SK-N-SH treated with all-trans-retinoic acid at 6 μM for 48 hours (cell line): Measurements from ENCODE around the gene EMC8.

ENCODE experiments used
- ATAC-seq: fragments of 200-7000 bp; cut with Tn5 transposase; 3 replicates; pipeline ENCODE4 v1.9.1; 2020; ENCODE audit warnings: mild to moderate bottlenecking, moderate library complexity
- ARNTL ChIP-seq: fragments of 450-650 bp; formaldehyde crosslinking; IDR thresholded peaks from 2 replicates; pipeline ENCODE4 v1.5.0; 2020; ENCODE audit warnings: low read depth, mild to moderate bottlenecking, moderate library complexity, borderline replicate concordance
- BACH2 ChIP-seq: fragments of 250-450 bp; sonication (Bioruptor Pico); IDR thresholded peaks from 2 replicates; pipeline ENCODE4 v1.9.0; 2021; ENCODE audit warnings: mild to moderate bottlenecking, borderline replicate concordance
- ESRRG ChIP-seq: fragments of 250-450 bp; sonication (Bioruptor Pico); IDR thresholded peaks from 2 replicates; pipeline ENCODE4 v1.6.1; 2021; ENCODE audit warnings: mild to moderate bottlenecking
- GLIS3 ChIP-seq: fragments of 250-450 bp; sonication (Bioruptor Pico); IDR thresholded peaks from 2 replicates; pipeline ENCODE4 v1.5.0; 2020; ENCODE audit warnings: mild to moderate bottlenecking, moderate library complexity
- ISL1 ChIP-seq: fragments of 250-450 bp; sonication (Bioruptor Pico); IDR thresholded peaks from 2 replicates; pipeline ENCODE4 v2.1.2; 2022; ENCODE audit warnings: mild to moderate bottlenecking, moderate library complexity
- OSR1 ChIP-seq: fragments of 250-450 bp; sonication (Bioruptor Pico); IDR thresholded peaks from 2 replicates; pipeline ENCODE4 v1.8.0; 2022; ENCODE audit warnings: moderate library complexity, mild to moderate bottlenecking, inconsistent platforms
- PPARA ChIP-seq: fragments of 250-450 bp; sonication (Bioruptor Pico); IDR thresholded peaks from 2 replicates; pipeline ENCODE4 v1.5.0; 2020; ENCODE audit warnings: mild to moderate bottlenecking, borderline replicate concordance
- RARB ChIP-seq: fragments of 250-450 bp; sonication (Bioruptor Pico); IDR thresholded peaks from 2 replicates; pipeline ENCODE4 v1.8.0; 2021; ENCODE audit warnings: mild to moderate bottlenecking, moderate library complexity
- SNAI2 ChIP-seq: fragments of 250-450 bp; sonication (Bioruptor Pico); IDR thresholded peaks from 2 replicates; pipeline ENCODE4 v1.5.0; 2020; ENCODE audit warnings: mild to moderate bottlenecking, moderate library complexity
- TCF4 ChIP-seq: fragments of 250-450 bp; sonication (Bioruptor Pico); IDR thresholded peaks from 2 replicates; pipeline ENCODE4 v1.8.0; 2021; ENCODE audit warnings: mild to moderate bottlenecking, moderate library complexity, borderline replicate concordance
- TOX ChIP-seq: fragments of 250-450 bp; sonication (Bioruptor Pico); IDR thresholded peaks from 2 replicates; pipeline ENCODE4 v1.8.0; 2021; ENCODE audit warnings: mild to moderate bottlenecking, moderate library complexity, borderline replicate concordance
- ZC3H10 ChIP-seq: fragments of 250-450 bp; sonication (Bioruptor Pico); IDR thresholded peaks from 2 replicates; pipeline ENCODE4 v1.5.1; 2021; ENCODE audit warnings: mild to moderate bottlenecking, moderate library complexity
- ZFP3 ChIP-seq: fragments of 250-450 bp; sonication (Bioruptor Pico); IDR thresholded peaks from 2 replicates; pipeline ENCODE4 v1.5.0; 2020; ENCODE audit warnings: mild to moderate bottlenecking, moderate library complexity
- ZFP30 ChIP-seq: fragments of 450-650 bp; formaldehyde crosslinking; IDR thresholded peaks from 2 replicates; pipeline ENCODE4 v1.5.0; 2022; ENCODE audit warnings: mild to moderate bottlenecking, moderate library complexity
- ZNF565 ChIP-seq: fragments of 450-650 bp; formaldehyde crosslinking; conservative IDR thresholded peaks from 2 replicates; pipeline ENCODE4 v1.5.0; 2020; ENCODE audit warnings: low read depth, mild to moderate bottlenecking, moderate library complexity
- ZNF70 ChIP-seq: fragments of 450-650 bp; formaldehyde crosslinking; IDR thresholded peaks from 2 replicates; pipeline ENCODE4 v1.5.0; 2020; ENCODE audit warnings: mild to moderate bottlenecking, moderate library complexity
- ZNF8 ChIP-seq: fragments of 450-650 bp; formaldehyde crosslinking; IDR thresholded peaks from 2 replicates; pipeline ENCODE4 v1.5.0; 2020; ENCODE audit warnings: mild to moderate bottlenecking, moderate library complexity
- TF ChIP-seq, protein P1 (sequence below): fragments of 250-450 bp; sonication (Bioruptor Pico); IDR thresholded peaks from 2 replicates; pipeline ENCODE4 v1.5.1; 2020; ENCODE audit warnings: low read depth, mild to moderate bottlenecking, moderate library complexity
- TF ChIP-seq, protein P2 (sequence below): fragments of 250-450 bp; sonication (Bioruptor Pico); IDR thresholded peaks from 2 replicates; pipeline ENCODE4 v1.5.0; 2020; ENCODE audit warnings: mild to moderate bottlenecking, moderate library complexity
- TF ChIP-seq, protein P3 (sequence below): fragments of 250-450 bp; sonication (Bioruptor Pico); IDR thresholded peaks from 2 replicates; pipeline ENCODE4 v1.8.0; 2021; ENCODE audit warnings: low read depth, mild to moderate bottlenecking, moderate library complexity, borderline replicate concordance
- TF ChIP-seq, protein P4 (sequence below): fragments of 250-450 bp; sonication (Bioruptor Pico); IDR thresholded peaks from 2 replicates; pipeline ENCODE4 v1.8.0; 2020; ENCODE audit warnings: mild to moderate bottlenecking, moderate library complexity, borderline replicate concordance

Gene EMC8

DNA sequence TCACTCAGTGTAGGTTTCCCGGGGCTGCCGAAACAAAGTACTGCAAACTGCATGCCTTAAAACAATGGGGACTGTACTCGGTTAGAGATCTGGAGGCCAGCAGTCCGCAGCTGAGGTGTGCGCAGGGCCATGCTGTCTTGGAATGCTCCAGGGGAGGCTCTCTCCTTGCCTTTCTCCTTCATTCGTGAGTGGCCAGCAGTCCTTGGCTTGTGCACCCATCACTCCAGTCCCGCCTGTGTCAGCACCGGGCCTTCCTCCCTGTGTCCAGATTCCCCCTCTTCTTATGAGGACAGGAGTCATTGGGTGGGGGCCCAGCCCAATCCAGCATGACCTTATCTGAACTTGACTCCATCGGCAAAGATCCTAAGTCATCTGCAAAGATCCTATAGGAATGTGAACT lies 43.5 kb upstream of the EMC8 start:
- no peak for ATAC-seq
- TF ChIP-seq ZFP30 (CRISPR knock-in tag), result no peak
- TF ChIP-seq ISL1 (CRISPR knock-in tag), result no peak
- TF ChIP-seq SNAI2, result no peak
- TF ChIP-seq BACH2 (CRISPR knock-in tag), result no peak
- no peak for TF ChIP-seq OSR1 (CRISPR knock-in tag)
- no peak for TF ChIP-seq ZFP3
- no peak for TF ChIP-seq ESRRG (CRISPR knock-in tag)

DNA sequence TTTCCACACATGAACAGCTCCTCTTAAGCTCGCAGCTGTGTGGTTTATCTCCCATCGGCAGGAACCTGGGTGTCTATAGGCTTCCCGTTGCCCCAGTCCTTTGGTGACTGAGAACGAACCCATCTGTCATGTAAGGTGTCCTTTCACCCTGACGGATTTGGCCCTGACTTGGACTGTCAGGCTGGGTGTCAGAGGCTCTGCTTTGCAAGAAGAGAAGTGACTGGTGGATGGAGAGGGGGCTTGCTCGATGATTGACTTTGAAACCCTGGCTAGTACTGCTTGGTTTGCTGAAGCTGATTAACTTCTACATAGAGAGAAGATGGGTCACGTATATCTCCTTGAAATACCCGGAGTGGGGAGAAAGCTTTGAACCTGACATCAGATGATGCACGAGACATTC lies 43.1 kb upstream of the EMC8 start:
- no peak for ATAC-seq
- no peak for TF ChIP-seq TCF4
- TF ChIP-seq, protein P1, sequence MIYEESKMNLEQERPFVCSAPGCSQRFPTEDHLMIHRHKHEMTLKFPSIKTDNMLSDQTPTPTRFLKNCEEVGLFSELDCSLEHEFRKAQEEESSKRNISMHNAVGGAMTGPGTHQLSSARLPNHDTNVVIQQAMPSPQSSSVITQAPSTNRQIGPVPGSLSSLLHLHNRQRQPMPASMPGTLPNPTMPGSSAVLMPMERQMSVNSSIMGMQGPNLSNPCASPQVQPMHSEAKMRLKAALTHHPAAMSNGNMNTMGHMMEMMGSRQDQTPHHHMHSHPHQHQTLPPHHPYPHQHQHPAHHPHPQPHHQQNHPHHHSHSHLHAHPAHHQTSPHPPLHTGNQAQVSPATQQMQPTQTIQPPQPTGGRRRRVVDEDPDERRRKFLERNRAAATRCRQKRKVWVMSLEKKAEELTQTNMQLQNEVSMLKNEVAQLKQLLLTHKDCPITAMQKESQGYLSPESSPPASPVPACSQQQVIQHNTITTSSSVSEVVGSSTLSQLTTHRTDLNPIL, result no peak
- no peak for TF ChIP-seq GLIS3 (CRISPR knock-in tag)
- TF ChIP-seq BACH2 (CRISPR knock-in tag), result no peak
- TF ChIP-seq ZNF565 (CRISPR knock-in tag), result no peak

DNA sequence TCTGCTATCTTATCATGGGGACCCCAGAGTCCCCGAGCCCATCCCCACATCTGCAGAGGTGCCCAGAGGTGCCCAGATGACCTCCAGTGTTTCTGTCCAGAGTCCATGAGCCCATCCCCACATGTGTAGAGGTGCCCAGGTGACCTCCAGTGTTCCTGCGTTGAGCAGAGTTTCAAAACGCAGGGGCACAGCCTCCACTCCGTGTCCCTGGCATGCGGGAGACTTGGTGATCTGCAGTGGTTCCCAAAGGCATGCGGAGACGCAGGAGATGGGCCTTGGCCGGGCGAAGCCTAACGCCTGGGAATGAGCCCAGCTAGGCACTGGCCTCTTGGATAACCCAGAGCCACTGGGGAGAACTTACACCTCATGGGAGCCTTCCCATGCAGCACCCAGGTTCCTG lies 41.5 kb upstream of the EMC8 start:
- ATAC-seq, result no peak
- TF ChIP-seq ZNF565 (CRISPR knock-in tag) (no peak), ZFP30 (CRISPR knock-in tag) (no peak), RARB (CRISPR knock-in tag) (no peak), ZNF70 (CRISPR knock-in tag) (no peak), ESRRG (CRISPR knock-in tag) (no peak)
- TF ChIP-seq, all 23 proteins: peak for 0

DNA sequence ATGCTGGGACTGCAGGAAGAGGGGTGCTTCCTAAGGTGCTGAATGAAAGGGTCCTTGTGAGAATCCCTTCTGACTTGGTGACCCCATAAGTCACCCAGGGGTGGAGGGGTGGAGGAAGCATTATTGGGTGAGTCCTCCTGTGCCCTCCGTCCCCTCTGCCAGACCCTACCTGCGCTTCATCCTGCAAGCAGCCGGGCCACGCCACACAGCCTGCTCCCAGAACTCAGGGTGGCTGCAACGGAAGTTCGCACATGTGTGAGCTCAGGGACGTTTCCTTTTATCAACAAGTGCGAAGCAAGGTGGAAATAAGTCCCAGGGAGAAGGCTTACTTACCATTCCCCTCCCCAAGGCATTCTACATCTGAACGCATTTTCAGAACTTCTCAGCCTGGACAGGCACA lies 41.1 kb upstream of the EMC8 start:
- TF ChIP-seq SNAI2 (no peak), GLIS3 (CRISPR knock-in tag) (no peak), TCF4 (no peak), TOX (CRISPR knock-in tag) (no peak), RARB (CRISPR knock-in tag) (no peak), ZNF70 (CRISPR knock-in tag) (no peak), OSR1 (CRISPR knock-in tag) (no peak)
- TF ChIP-seq, protein P2, sequence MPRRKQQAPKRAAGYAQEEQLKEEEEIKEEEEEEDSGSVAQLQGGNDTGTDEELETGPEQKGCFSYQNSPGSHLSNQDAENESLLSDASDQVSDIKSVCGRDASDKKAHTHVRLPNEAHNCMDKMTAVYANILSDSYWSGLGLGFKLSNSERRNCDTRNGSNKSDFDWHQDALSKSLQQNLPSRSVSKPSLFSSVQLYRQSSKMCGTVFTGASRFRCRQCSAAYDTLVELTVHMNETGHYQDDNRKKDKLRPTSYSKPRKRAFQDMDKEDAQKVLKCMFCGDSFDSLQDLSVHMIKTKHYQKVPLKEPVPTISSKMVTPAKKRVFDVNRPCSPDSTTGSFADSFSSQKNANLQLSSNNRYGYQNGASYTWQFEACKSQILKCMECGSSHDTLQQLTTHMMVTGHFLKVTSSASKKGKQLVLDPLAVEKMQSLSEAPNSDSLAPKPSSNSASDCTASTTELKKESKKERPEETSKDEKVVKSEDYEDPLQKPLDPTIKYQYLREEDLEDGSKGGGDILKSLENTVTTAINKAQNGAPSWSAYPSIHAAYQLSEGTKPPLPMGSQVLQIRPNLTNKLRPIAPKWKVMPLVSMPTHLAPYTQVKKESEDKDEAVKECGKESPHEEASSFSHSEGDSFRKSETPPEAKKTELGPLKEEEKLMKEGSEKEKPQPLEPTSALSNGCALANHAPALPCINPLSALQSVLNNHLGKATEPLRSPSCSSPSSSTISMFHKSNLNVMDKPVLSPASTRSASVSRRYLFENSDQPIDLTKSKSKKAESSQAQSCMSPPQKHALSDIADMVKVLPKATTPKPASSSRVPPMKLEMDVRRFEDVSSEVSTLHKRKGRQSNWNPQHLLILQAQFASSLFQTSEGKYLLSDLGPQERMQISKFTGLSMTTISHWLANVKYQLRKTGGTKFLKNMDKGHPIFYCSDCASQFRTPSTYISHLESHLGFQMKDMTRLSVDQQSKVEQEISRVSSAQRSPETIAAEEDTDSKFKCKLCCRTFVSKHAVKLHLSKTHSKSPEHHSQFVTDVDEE (CRISPR knock-in tag), result no peak
- ATAC-seq, result no peak

DNA sequence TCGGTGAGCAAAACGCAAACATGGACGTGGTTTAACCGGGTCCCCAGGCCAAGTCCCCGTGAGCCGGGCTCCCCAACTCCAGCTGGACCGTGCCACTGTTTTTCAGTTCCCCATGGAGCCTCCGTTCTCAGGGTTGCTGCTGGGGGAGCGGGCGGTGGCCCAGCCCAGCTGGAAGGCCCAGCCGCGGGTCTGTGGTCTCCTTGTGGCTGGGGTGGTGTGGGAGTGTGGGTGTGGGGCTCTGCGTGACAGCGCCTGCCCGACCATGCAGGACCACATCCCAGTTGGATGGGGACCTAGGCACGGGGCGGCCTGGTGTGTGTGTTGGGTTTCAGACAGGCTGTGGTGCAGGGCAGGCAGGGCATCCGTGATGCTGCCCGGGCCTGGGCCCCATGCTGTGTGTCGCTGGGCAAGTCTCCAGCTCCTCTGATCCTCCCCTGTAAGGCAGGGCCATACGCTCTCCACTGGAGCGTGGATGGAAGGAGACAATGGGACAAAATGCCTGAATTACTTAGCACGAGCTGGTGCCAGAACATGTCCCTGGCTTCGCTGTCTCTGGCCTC lies 40.4 kb upstream of the EMC8 start:
- no peak for ATAC-seq
- TF ChIP-seq, protein P2 (CRISPR knock-in tag), result no peak
- TF ChIP-seq, protein P3, sequence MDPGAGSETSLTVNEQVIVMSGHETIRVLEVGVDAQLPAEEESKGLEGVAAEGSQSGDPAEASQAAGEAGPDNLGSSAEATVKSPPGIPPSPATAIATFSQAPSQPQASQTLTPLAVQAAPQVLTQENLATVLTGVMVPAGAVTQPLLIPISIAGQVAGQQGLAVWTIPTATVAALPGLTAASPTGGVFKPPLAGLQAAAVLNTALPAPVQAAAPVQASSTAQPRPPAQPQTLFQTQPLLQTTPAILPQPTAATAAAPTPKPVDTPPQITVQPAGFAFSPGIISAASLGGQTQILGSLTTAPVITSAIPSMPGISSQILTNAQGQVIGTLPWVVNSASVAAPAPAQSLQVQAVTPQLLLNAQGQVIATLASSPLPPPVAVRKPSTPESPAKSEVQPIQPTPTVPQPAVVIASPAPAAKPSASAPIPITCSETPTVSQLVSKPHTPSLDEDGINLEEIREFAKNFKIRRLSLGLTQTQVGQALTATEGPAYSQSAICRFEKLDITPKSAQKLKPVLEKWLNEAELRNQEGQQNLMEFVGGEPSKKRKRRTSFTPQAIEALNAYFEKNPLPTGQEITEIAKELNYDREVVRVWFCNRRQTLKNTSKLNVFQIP (CRISPR knock-in tag), result no peak
- TF ChIP-seq ZC3H10 (CRISPR knock-in tag) (no peak), PPARA (no peak), ARNTL (CRISPR knock-in tag) (no peak), GLIS3 (CRISPR knock-in tag) (no peak), TOX (CRISPR knock-in tag) (no peak), SNAI2 (no peak), RARB (CRISPR knock-in tag) (no peak), OSR1 (CRISPR knock-in tag) (no peak), TCF4 (no peak), ZNF70 (CRISPR knock-in tag) (no peak), ISL1 (CRISPR knock-in tag) (no peak), ZNF8 (CRISPR knock-in tag) (no peak), ZFP3 (no peak)
- TF ChIP-seq, protein P1, result no peak
- TF ChIP-seq, protein P4, sequence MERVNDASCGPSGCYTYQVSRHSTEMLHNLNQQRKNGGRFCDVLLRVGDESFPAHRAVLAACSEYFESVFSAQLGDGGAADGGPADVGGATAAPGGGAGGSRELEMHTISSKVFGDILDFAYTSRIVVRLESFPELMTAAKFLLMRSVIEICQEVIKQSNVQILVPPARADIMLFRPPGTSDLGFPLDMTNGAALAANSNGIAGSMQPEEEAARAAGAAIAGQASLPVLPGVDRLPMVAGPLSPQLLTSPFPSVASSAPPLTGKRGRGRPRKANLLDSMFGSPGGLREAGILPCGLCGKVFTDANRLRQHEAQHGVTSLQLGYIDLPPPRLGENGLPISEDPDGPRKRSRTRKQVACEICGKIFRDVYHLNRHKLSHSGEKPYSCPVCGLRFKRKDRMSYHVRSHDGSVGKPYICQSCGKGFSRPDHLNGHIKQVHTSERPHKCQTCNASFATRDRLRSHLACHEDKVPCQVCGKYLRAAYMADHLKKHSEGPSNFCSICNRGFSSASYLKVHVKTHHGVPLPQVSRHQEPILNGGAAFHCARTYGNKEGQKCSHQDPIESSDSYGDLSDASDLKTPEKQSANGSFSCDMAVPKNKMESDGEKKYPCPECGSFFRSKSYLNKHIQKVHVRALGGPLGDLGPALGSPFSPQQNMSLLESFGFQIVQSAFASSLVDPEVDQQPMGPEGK (CRISPR knock-in tag), result no peak
